Dermis blood vessel endothelial cell (primary cell): ENCODE measurements around the gene PA2G4. TPM values are rescaled to one million over a fixed set of nuclear protein-coding genes. Genes with fewer than 3 reads are reported as not detected.

Source experiments
- DNase-seq: peaks from one replicate; pipeline ENCODE4 v3.0.0; 2010
- total RNA-seq: library from RNA; depleted of rRNA; stranded (reverse); fragments of >200 nt; gene quantifications from 2 replicates; pipeline ENCODE4 v1.2.3, GENCODE V29; 2014

PA2G4 gene
- total RNA-seq, 1 donor from 2014 or later = 106 TPM

DNA sequence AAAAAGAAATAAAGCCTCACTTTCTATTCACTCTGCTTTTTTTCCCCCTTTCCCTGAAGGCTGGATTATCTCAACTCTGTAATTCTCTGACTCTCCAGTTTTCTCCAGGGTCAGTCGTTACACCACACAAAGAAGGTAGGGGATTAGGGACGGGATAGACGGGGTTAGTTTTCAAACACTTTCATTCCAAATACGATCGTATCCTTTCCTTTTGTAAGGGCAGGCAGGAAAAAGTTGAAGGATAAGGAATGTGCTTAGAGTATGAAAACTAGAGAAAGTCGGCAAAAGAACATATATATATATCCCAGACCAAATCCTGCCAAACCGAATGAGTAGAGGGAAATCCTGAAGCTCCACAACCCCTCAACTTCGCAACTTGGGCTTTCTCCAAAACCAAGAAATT lies 23.1 kb downstream of the PA2G4 start:
- no peak for DNase-seq

DNA sequence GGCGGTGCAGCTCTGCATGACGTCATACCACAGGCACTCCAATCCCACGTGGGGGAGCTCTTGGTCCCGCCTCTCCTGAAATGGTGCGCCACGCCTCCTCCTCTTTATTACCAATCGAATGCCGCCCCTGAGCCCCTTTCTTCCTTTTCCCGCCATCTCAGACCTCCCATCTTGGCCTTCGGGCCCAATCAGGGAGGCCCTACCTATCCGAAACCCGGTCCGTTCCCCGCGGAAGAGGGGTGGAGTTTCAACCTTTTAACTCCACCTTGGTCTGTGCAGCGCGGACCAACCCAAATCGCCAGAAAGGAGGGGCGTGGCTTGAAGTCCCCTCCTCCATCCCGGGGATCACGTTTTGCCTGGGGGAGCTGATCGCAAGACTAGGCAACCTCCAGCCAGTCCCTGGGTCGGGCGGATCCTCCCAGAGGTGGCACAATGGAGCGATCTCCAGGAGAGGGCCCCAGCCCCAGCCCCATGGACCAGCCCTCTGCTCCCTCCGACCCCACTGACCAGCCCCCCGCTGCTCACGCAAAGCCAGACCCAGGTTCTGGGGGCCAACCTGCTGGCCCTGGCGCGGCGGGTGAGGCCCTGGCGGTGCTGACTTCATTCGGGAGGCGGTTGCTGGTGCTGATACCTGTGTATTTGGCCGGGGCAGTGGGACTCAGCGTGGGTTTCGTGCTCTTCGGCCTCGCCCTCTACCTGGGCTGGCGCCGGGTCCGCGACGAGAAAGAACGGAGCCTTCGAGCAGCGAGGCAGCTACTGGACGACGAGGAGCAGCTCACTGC lies 23.7 kb downstream of the PA2G4 start, which contains the start of gene ESYT1:
Gene ESYT1, plus strand, starts transcription at position 380 of the 782 bp plus-strand sequence. Its CDS starts 53 bp downstream, at position 433.
- peak; percentile 100 for DNase-seq

- DNase-seq = peak; percentile 41
Observed at GRCh38 chr12:56128670-56129205, 24.4 kb downstream of the PA2G4 start.

GRCh38 chr12:56129206-56129941 lies 25.0 kb downstream of the PA2G4 start:
- peak; percentile 55 for DNase-seq

DNA sequence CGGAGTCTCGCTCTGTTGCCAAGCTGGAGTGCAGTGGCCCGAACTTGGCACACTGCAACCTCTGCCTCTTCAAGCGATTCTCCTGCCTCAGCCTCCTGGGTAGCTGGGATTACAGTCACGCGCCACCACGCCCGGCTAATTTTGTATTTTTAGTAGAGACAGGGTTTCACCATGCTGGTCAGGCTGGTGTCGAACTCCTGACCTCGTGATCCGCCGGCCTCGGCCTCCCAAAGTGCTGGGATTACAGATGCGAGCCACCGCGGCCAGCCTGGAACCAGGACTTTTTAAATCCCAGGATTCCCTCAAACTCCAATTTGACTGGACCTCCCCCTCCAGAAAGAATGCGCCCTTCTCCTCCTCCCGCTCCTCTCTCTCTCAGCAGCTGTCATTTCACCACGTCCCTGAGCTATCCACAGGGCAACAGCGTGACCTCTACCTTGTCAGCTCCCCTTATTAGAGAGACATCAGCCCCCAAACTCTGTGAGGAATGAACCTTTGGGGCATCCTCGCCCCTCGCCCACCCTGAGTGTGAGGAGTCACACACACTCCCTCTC lies 25.7 kb downstream of the PA2G4 start:
- no peak for DNase-seq

- DNase-seq = no peak
Observed at GRCh38 chr12:56130876-56131275, 26.5 kb downstream of the PA2G4 start.

DNA sequence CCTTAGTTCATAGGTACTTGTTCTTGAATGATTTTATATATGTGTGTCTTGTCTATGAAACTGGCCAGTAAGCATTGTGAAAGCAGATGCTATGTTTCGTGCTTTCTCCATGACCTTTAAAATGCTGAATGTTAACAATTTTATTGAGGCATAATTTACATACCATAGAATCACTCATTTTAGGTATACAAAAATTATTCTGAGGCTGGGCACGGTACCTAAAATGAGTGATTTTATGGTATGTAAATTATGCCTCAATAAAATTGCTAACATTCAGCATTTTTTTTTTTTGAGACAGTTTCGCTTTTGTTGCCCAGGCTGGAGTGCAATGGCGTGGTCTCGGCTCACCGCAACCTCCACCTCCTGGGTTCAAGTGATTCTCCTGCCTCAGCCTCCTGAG lies 30.5 kb downstream of the PA2G4 start:
- DNase-seq = no peak

- no peak for DNase-seq
Observed at GRCh38 chr12:56137853-56138571, 33.7 kb downstream of the PA2G4 start.

- no peak for DNase-seq
Observed at GRCh38 chr12:56141946-56142784, 37.8 kb downstream of the PA2G4 start.

- no peak for DNase-seq
Observed at GRCh38 chr12:56143217-56143616, 38.9 kb downstream of the PA2G4 start.

DNA sequence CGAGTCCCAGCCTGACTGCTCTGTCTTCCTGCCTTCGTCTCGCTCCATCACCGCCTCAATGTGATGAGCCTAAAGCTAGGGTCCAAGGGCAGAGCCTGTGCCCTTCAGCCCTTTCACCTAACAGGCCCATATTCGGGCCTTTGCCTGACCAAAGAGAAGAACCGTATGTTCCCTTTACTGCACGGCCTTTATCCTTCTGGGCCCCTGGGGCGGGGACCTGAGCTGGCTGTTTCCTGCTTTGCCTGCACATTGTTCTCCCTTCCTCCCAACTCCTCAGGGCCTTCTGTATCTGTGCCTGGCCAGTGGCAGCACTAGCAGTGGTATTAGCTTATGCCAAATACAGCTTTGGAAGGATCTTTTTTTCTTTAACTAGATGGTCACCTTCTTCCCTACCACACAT lies 39.5 kb downstream of the PA2G4 start:
- DNase-seq = peak; percentile 82

- DNase-seq = no peak
Observed at GRCh38 chr12:56145217-56145616, 40.9 kb downstream of the PA2G4 start.

DNA sequence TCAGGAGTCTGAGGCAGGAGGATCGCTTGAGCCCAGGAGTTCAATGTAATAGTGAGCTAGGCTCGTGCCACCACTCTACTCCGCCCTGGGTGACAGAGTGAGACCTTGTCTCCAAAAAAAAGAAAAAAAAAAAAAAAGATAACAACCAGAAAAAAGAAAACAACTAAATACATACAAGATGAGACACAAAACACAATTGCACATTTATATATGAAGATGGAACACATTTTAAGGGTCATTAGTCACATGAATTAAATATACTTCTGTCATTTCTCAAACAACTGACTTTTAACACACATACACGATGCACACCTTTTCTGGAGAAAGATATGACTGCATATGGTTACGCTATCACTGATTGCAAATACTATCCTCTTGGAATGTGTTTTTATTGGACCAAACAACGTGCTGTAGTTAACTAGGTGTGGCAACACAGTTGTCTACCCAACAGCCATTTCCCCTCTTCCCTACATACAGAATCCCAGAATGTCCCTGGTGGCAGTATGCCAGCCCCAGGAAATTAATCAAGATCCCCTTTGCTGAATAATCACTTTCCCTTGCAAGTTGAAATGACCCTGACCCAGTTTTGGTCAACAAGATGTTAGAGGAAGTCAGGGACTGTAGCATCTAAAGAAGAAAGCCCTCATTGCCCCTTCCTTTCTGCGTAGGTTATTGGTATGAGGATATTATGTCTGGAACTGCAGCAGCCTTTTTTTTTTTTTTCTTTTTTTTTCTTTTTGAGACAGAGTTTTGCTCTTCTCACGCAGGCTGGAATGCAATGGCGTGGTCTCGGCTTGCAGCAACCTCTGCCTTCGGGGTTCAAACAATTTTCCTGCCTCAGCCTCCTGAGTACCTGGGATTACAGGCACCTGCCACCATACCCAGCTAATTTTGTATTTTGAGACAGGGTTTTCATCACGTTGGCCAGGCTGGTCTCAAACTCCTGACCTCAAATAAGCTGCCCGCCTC lies 42.4 kb downstream of the PA2G4 start:
- DNase-seq = peak; percentile 83

DNA sequence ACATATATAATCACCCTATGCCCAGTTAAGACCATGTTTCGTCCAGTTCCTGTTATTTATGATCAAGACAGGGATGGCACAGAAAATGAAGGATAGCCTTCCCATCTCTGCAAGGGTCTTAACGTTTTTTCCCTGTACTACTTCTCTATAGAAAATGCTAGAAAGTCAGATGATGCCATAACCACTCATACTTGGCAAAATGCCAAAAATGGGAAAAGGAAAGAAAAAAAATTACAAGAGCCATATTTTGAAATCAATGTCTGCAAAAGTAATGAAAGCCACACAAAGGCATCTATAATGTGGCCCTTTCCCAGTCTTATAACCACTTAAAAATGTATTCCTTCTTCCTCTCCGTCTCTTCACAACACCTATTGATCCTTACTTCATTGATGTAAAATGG lies 46.2 kb downstream of the PA2G4 start:
- DNase-seq = peak; percentile 56

DNA sequence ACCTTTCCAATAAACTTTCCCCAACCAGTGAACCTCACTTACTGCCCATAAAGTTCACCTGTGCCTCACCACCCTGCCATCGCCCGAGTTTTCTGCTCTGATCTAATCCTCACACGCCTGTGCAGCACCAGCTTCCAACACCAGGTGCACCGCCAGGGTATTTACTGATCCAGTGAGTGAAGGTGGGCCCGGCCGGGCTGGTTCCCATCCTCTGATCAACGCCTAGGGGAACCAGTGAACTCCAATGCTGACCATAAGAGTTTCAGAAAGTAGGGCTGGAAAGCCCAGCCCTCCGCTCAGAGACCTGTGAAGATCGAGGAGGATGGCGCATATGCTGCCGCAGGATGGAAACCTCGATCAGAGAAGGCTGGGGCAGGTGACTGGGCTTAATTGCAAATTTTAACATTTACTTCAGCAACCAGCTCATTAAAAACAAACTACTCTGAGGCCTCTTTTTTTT lies 47.3 kb downstream of the PA2G4 start:
- DNase-seq = peak; percentile 34

GRCh38 chr12:56152132-56152755 lies 47.9 kb downstream of the PA2G4 start, which contains the start of gene MYL6B:
Gene MYL6B, plus strand, starts transcription at chr12:56152587. Its CDS starts 1,332 bp downstream, at chr12:56153919.
- DNase-seq = peak; percentile 94

DNA sequence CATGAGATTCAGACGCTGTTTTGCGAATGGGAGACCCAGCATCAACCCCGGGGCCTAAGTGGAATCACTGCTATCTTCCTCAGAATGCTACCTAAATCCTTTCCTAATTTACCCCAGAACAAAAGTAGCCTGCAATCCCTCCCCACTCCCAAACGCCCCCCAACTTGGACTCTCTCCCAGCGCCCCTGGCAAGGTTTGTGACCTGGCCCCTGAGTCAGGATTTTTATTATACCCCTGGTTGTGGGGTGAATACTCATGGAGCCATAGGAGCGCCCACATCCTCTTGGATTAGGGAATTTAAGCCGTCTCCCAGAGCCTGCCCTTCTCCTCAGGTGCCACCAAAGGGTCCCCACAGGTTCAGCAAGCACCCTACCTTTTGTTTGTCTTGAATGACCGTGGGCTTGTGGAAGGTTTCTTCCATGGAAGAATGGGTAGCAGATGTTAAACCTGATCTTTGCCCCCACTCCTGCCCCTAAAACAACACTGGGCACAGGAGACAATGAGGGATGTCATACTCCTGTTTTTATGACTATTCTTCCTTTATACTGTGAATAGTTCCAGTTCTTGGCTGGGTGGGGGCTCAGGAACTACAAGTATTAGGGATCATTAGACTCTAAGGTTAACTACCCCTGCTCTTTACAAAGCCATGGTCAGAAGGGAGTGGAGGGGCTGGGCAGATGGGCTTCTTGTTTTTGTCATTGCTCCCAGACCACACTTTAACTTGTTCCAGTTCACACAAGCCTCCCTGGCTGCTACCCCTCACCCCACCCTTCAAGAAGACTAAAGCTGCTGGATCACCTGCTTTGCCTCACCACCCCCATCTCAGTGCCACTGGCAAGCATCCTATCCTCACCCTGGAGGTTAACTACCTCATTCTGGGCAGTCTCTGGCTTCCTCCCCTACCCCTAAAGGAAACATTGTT lies 48.7 kb downstream of the PA2G4 start:
- no peak for DNase-seq

GRCh38 chr12:56153678-56154065 lies 49.3 kb downstream of the PA2G4 start:
- no peak for DNase-seq
